HG03575 (cell line): ENCODE data around the gene FILIP1L.

Experiments
- ATAC-seq: cut with Tn5 transposase; IDR thresholded peaks from one replicate; pipeline ENCODE4 v1.9.1; 2021; ENCODE audit not compliant: unreplicated experiment, insufficient number of reproducible peaks, low FRiP score; ENCODE audit errors: extremely low read depth

The FILIP1L gene

GRCh38 chr3:99921986-99922385, 192.3 kb downstream of the FILIP1L start:
- ATAC-seq, result no peak

DNA sequence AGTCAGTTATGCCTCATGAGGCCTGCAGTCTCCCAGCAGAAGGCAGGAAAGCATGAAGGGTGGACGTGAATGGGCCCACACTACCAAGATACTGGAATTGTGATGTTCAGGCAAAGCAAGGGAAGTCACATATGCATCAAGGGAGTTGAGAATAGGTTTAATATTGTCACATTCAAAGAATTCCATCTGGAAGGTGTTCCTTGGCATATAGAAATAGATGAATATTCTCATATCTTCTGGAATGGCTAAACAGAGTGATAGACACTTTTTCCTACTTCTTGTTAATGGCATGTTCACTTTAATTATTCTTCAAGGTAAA, 193.0 kb downstream of the FILIP1L start:
- no peak for ATAC-seq

GRCh38 chr3:99920481-99921376, 193.6 kb downstream of the FILIP1L start:
- no peak for ATAC-seq

- no peak for ATAC-seq
These were observed 194.6 kb downstream of the FILIP1L start for GRCh38 chr3:99919694-99920093.

DNA sequence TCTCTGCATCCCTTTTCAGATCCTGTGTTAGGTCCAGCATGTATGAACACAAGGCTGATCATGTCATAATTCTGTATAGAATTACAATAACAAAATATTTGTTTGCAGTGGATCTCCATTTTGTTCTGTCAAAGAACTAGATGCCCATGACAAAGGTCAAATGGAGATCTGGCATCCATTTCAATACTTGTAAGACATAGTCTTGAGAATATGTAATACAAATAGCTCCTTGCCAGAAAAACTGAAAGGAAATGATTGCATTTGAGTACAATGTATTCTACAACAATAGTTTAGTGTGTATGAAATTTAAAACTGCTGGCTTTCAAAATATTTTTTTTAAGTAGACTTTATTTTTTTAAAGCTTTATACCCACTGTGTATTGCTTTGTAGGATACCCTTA, 195.6 kb downstream of the FILIP1L start:
- ATAC-seq, result no peak

DNA sequence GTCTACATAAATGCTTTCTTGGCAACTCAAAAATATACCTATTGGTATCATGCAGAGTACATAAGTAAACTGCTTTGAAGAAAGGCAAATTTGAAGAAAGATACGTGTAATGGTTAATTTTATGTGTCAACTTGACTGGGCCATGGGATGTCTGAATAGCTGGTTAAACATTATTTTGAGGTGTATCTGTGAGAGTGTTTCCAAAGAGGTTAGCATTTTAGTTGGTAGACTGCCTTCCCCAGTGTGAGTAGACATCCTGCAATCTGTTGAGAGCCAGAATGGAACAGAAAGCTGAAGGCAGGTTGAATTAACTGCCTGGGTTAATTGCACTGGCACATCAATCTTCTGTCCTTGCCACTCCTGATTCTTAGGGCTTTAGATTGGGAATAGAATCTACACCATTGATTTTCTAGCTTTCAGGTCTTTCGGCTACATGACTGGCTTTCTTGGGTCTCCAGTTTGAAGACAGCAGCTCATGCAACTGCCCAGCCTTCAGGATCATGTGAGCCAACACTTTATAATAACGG, 198.3 kb downstream of the FILIP1L start:
- no peak for ATAC-seq

DNA sequence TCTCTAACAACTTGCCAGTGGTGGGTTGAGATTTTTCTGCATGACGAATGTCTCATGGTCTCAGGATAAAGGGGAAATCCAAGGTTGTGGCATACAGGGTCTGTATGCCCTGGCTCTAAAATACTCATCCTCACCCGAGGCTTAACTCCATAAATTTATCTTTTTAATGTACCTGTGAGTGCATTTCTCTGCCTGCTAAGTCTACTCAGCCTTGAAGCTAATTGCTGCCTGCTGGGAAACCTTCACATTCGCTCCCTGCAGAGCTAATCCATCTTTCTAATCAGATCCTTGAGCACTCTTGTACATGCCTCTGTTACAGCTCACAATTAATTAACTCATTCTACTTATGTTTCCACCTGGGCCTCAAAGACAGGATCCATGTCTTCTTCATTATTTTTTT, 202.9 kb downstream of the FILIP1L start:
- no peak for ATAC-seq

GRCh38 chr3:99910752-99911290, 203.5 kb downstream of the FILIP1L start:
- ATAC-seq, result no peak

- ATAC-seq, result no peak
These were observed 204.4 kb downstream of the FILIP1L start for GRCh38 chr3:99909714-99910495.

GRCh38 chr3:99907959-99908544, 206.2 kb downstream of the FILIP1L start:
- no peak for ATAC-seq

DNA sequence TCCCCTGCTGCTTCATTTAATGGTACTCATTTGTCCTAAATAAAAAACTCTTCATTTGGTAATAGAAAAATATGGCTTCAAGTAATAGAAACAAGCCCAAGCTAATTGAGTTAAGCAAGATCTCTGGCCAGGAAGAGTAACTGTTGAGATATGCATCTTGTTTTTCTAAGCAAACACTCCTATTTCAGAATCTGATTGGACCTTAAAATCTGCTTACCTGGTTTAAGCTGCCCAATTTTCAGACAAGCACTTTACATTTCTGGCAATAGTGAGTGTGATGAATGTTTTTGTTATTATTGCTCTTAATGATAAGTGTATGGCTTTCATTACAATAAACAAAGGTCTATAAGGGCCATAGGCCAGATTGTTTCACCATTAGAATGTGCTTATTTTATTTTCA, 210.4 kb downstream of the FILIP1L start:
- no peak for ATAC-seq

DNA sequence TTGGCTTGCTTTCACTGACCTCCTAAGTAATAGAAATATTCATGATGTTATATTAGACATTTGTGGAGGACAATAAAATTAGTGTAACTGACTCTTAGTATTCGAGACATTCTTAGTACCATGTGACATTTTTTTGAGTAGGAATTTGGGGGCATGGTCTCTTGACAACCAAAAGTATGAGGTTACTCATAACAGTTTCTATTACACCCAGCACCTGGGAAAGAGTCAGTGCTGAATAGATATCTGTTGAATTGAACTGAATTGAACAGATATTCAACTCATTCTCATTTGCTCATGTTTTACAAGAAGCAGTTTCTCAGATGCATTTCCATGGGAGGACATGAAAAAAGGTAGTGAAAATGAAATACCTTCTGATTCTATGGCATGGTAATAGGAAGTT, 212.2 kb downstream of the FILIP1L start:
- no peak for ATAC-seq

GRCh38 chr3:99901200-99901926, 212.9 kb downstream of the FILIP1L start:
- ATAC-seq, result no peak

GRCh38 chr3:99900248-99900647, 214.1 kb downstream of the FILIP1L start:
- no peak for ATAC-seq

GRCh38 chr3:99899603-99900002, 214.7 kb downstream of the FILIP1L start:
- no peak for ATAC-seq

DNA sequence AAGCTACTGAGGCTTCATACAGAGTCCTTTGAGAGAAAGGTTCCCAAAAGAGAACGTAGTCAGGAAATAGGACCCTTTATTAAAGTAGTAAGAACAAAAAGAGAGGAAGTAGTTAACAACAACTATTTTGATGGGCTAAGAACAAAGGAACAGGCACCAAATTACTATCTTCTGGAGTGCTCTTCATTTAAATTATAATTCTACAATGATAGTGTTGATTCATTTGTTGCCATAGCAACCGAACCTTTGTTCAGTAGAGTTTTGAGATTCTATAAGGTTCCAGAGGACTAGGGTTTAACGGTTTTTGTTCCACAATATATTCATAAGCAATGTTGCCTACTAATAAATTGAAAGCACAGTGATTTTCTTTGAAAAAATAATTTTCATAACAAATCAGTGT, 217.8 kb downstream of the FILIP1L start:
- no peak for ATAC-seq

DNA sequence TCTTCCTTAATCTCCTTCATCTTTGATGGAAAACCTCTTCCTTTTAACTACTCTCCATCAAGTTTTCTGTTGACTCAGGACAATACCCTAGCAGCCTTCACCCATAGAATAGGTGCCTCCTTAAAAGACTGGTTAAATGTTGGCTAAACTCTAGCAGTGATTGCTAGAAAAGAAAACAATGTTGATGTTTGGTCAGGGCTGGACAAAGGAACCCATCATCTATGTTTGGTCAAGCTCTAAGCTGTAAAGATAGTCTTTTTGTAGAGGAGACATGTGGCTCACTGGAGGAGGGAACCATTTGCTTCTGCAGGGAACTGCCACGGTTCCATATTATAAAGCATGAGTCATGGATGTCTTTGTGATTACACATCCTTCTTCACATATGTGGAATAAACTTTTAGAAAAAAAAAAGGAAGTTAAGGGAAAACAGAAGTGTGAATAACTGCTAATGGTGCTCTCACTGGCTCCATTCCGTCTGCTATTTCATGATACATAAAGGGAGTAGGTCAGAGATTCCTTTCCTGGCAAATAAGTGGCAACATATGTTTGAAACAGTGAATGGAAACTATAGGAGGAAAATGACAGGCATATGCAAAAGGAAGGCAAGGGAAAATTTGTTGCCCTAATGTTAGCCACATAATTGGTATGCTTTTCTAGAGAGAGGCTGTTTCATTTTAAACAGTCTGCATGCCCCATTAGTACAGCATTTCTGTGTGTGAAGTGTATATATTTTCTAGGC, 218.4 kb downstream of the FILIP1L start:
- no peak for ATAC-seq

- ATAC-seq, result no peak
These were observed 219.1 kb downstream of the FILIP1L start for GRCh38 chr3:99895131-99895696.
